GM19468 (cell line): ENCODE measurements around the gene KCNK15.

ENCODE experiments used
- ATAC-seq: cut with Tn5 transposase; IDR thresholded peaks from one replicate; pipeline ENCODE4 v1.9.1; 2021; ENCODE audit warnings: mild to moderate bottlenecking, moderate library complexity, moderate number of reproducible peaks; ENCODE audit not compliant: unreplicated experiment; ENCODE audit errors: extremely low read depth

KCNK15 gene

DNA sequence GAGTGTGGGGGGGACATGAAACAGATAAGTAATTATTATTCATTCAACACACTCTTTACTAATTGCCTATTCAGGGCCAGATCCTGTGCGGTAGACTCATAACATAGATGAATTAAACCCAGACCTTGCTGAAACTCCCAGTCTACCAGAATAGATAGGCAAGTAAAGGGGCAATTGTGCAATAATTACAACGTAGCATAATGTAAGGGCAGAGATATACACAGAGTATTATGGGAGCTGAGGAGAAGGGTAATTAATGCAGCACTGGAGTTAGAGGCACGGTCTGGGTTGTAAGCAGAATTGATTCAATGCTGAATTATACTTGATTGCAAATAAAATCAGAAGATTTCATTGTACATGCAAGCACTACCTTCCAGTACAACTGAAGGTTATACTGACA, 35.5 kb downstream of the KCNK15 start:
- no peak for ATAC-seq

DNA sequence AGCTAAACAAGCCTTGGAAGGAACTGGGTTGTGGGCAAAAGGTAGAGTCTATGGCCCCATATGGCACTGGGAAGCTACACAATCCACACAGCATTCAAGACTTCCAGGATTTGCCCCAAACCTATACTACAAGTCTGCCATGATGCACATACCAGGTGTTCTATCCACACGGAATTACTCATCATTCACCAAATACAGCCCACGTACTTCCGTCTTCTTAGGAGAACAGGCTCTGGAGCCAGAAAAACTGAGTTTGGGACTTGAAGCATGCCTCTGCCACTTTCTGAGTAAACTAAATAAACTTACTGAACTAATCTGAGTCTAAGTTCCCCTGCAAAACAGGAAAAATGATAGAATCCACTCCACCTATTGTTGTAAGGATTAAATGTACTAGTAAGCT, 36.1 kb downstream of the KCNK15 start:
- no peak for ATAC-seq

DNA sequence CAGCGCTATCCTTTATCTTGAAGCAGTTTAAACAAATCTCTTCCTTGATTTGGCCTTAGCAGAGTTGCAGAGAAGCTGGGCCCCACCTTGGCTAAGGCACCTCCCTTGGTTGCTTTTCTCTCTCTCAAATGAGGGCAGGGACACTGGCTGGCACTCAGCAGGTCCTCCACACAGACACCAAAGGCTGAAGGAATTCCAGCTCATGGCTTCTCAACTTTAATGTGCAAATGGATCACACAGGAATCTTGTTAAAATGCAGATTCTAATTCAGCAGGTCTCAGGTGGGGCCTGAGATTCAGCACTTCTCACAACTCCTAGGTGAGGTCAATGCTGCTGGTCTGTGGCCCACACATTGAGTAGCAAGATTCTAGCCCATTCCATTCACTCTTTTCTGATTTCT, 39.0 kb downstream of the KCNK15 start:
- ATAC-seq, result no peak

DNA sequence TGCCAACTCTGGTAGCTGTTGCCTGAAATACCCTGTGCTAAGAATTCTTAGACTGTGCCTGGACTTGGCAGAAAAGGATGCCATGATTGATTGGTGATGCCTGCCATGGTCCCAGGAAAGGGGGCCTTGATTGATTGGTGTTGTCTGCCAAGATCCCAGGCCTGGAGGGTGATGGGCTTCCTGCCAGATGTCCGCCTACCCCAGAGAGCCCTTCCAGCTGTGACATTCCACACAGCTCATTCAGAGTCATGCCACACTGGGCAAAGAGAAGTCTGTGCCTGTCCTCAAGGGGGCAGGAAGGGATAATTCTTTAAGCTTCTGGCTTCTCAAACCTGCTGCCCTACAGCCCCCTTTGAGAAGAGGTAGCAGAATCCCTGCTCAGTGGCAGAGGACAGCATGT, 40.1 kb downstream of the KCNK15 start:
- ATAC-seq, result no peak

DNA sequence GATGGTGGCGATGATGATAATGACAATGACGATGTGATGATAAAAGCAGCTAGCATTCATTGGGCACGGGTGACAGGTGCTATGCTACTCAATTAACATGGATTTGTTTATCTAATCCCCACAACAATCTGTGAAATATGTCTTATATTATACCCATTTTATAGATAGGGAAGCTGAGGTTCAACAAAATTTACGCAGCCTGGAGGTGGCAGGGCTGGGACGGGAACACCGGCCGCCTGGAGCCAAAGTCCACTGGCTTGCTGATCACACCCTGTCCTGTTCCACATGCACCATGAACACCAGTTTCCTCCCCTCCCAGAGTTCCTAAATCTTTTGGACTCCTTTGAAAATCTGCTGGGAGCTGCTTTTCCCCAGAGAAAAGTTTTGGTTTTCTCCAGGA, 41.6 kb downstream of the KCNK15 start:
- ATAC-seq, result no peak

GRCh38 chr20:44788706-44789456, 43.2 kb downstream of the KCNK15 start:
- no peak for ATAC-seq

- no peak for ATAC-seq
Measured at GRCh38 chr20:44790638-44791393, 45.2 kb downstream of the KCNK15 start.

GRCh38 chr20:44792796-44793195, 47.1 kb downstream of the KCNK15 start:
- ATAC-seq, result no peak

DNA sequence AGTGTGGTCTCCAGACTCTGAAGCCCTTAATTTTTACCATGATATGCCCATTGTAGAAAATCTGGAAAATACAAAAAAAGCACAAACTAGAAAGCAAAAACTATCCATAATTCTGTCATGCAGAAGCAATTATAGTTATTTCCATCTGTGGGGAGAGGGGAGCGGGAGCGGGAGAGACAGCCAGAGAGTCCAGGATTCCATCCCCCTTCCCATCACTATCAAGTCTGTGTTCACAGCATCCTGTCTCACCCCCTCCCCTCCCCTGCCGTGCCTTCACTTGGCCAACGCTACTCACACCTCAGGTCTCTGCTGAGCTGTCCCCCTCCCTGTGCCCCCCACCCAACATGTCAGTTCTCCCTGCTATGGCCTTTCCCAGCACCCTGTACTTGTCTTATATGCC, 50.2 kb downstream of the KCNK15 start:
- no peak for ATAC-seq

DNA sequence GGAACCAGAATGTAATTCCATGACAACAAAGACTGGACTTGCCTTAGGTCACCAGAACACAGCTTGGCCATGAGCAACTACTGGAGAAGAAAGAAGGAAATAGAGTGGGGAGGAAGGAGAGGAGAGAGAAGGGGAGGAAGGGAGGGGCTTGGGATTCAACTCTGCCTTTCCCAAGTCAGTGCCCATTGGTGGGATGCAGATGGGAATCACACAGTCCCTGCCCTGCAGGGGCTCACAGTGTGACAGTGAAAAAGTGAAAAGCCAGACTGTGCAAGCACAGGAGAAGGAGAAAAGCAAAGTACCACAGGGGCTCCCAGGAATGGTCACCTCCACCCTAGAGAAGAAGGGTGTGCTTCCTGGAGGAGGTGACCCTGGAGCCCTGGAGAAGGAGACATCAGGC, 50.6 kb downstream of the KCNK15 start:
- no peak for ATAC-seq

DNA sequence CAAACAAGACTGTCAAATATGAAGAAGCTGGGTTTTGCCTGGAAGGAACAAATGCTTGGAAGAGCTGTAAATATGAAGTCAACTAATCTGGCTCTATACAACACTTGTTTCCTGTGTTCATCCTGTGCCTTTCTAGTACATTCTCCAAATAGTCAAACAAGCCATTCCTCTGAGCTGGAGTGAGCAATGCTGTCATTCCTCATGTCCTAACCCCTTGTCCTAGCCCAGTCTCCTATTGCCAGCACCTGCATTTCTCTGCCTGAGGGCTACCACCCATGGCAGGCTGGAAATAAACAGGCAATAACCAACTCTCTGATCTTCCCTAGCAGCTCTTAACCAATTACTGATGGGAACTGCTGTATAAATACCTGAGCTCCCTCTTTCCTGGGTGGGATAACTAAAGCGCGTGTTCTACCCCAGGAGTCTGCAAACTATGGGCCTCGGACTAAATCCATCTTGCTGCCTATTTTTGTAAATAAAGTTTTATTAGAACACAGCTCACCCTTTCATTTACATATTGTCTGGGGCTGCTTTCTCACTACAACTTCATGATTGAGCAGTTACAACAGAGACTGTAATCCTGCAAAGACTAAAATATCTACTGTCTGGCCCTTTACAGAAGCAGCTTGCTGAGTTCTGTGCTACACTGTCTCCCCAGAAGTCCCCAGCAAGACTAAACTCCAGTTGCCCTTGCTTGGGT, 51.2 kb downstream of the KCNK15 start:
- no peak for ATAC-seq

DNA sequence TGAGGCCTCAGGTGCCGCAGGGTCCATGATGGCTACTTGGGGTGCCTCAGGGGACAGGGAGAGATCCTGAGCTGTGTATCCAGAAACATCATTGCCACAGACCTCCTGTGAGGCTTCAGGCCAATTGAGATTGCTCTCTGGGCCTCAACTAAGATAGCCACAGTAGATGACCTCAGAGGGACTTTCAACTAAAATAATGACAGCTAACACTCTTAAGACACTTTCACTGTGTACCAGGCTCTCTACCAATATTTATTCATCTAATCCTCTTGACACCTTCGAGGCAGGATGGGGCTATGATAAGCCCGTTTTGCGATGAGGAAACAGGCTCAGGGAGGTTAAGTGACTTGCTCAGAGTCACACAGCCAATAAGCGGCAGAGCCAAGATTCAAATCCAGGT, 54.0 kb downstream of the KCNK15 start:
- no peak for ATAC-seq

DNA sequence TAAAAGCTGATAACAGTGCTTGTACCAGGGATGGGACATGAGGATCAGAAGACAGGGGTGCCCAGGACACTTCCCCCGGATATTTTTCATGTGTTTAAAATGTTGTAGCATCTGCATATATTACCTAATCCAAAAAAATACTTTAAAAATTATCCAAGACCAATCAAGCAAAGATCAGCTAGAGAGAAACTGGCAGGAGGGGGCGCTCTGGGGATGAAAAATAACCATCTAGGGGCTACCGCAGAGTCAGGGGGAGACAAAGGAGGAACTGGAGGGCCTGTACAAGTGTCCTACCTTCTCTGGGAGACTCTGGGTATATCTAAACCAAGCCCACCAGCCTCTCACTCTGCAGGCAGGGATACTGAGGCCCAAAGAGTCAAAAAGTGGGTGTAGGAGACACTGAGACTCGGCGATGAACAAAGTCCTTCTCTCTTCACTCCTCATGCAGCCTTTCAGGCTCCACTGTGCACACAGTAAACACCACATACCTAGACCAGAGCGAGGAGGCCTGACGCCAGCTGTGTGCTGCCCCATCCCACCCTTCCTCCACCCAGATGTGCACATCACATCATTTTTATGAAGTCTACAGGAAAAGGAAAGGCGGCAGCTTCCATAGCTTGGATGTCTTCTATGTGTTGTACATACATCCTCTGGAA, 54.9 kb downstream of the KCNK15 start:
- no peak for ATAC-seq
